DND-41 (cell line): ENCODE data around the gene BIRC5.

Experiments used
- ATAC-seq: fragments of 200-7000 bp; cut with Tn5 transposase; 3 replicates; pipeline ENCODE4 v1.9.1; 2021; ENCODE audit warnings: low read depth; ENCODE audit not compliant: insufficient read depth
- DNase-seq: peaks from one replicate; pipeline ENCODE4 v3.0.0-alpha.2; 2020
- H2AFZ ChIP-seq: 2 replicates; pipeline ENCODE4 v1.6.0; 2012; ENCODE audit warnings: low read depth, low read length
- H3K27ac ChIP-seq: 2 replicates; pipeline ENCODE4 v1.5.1; 2012; ENCODE audit warnings: low read length, inconsistent platforms
- H3K27me3 ChIP-seq: fragments of 200-600 bp; sonication (generic); 2 replicates; pipeline ENCODE4 v1.6.0; 2012; ENCODE audit warnings: low read length, mild to moderate bottlenecking, inconsistent platforms; ENCODE audit not compliant: insufficient read depth, poor library complexity
- H3K36me3 ChIP-seq: 2 replicates; pipeline ENCODE4 v1.5.1; 2012; ENCODE audit warnings: low read length, inconsistent platforms; ENCODE audit not compliant: insufficient read depth
- H3K4me1 ChIP-seq: 2 replicates; pipeline ENCODE4 v1.5.1; 2012; ENCODE audit warnings: mild to moderate bottlenecking, low read length; ENCODE audit not compliant: insufficient read depth
- H3K4me2 ChIP-seq: 2 replicates; pipeline ENCODE4 v1.6.0; 2012; ENCODE audit warnings: mild to moderate bottlenecking, moderate library complexity, low read length, inconsistent platforms; ENCODE audit not compliant: insufficient read depth
- H3K4me3 ChIP-seq, 2 experiments: fragments of 200-600 bp in 1 of 2; shearing (Covaris generic) in 1 of 2; 2 replicates each; pipeline ENCODE4 v1.5.1; 2012 to 2016; ENCODE audit warnings: inconsistent platforms in 2 of 2, low read length in 2 of 2, mild to moderate bottlenecking in 2 of 2, low read depth in 1 of 2, moderate library complexity in 1 of 2
- H3K79me2 ChIP-seq: 2 replicates; pipeline ENCODE4 v1.6.0; 2012; ENCODE audit warnings: low read length, inconsistent platforms; ENCODE audit not compliant: insufficient read depth
- H3K9ac ChIP-seq: 2 replicates; pipeline ENCODE4 v1.6.0; 2012; ENCODE audit warnings: low read depth, mild to moderate bottlenecking, inconsistent platforms, low read length, moderate library complexity
- H3K9me3 ChIP-seq: 2 replicates; pipeline ENCODE4 v1.5.1; 2012; ENCODE audit warnings: low read length, moderate library complexity, mild to moderate bottlenecking, inconsistent platforms; ENCODE audit not compliant: insufficient read depth, severe bottlenecking
- H4K20me1 ChIP-seq: 2 replicates; pipeline ENCODE4 v1.6.0; 2012; ENCODE audit warnings: low read length; ENCODE audit not compliant: insufficient read depth
- CTCF ChIP-seq: IDR thresholded peaks from 2 replicates; pipeline ENCODE4 v1.5.1; 2012; ENCODE audit warnings: borderline replicate concordance, low read length, moderate library complexity, mild to moderate bottlenecking; ENCODE audit not compliant: poor library complexity, severe bottlenecking; ENCODE audit errors: extremely low read depth
- EZH2 ChIP-seq: IDR thresholded peaks from 3 replicates; pipeline ENCODE4 v1.6.1; 2012; ENCODE audit warnings: borderline replicate concordance, low read depth, mild to moderate bottlenecking, moderate library complexity, low read length, inconsistent platforms; ENCODE audit not compliant: severe bottlenecking

Gene BIRC5

GRCh38 chr17:78186692-78187595 lies 27.1 kb upstream of the BIRC5 start, which contains the start of the genes AFMID and TK1:
Gene AFMID, plus strand, starts transcription at chr17:78187362. Its CDS starts 9 bp downstream, at chr17:78187371.
Gene TK1, minus strand, starts transcription at chr17:78187052. Its CDS starts 58 bp downstream, at chr17:78186994.
- TF ChIP-seq CTCF (peak; percentile 55), EZH2 (no peak)
- DNase-seq (peak; percentile 97), ATAC-seq (peak; percentile 92)
- Histone ChIP-seq H3K79me2 (peaks cover 80% of the 10 kb centered on the region), H3K4me1 (peaks cover 82% of the 10 kb centered on the region), H4K20me1 (peaks cover 26% of the 10 kb centered on the region), H3K9ac (peak within 1 kb of the TSS; percentile 75), H3K27ac (peak within 1 kb of the TSS; percentile 82), H2AFZ (peak within 1 kb of the TSS; percentile 82), H3K9me3 (no peaks in the 10 kb centered on the region), H3K4me2 (peak within 1 kb of the TSS; percentile 92), H3K36me3 (peaks cover 58% of the 10 kb centered on the region), H3K27me3 (no peaks in the 10 kb centered on the region), H3K4me3 (peak within 1 kb of the TSS; percentile 37 to 70)

GRCh38 chr17:78196716-78197115 lies 17.3 kb upstream of the BIRC5 start:
- Histone ChIP-seq H3K9ac (no peak overlapping the region), H3K27me3 (no peaks in the 10 kb centered on the region), H3K4me2 (no peak overlapping the region), H4K20me1 (peaks cover 11% of the 10 kb centered on the region; the same call in 1 of the 2 replicates), H3K79me2 (peaks cover 16% of the 10 kb centered on the region), H3K36me3 (peaks cover 58% of the 10 kb centered on the region), H3K27ac (no peak overlapping the region), H3K9me3 (no peaks in the 10 kb centered on the region), H3K4me1 (no peaks in the 10 kb centered on the region), H2AFZ (no peak overlapping the region), H3K4me3 (no peak overlapping the region)
- TF ChIP-seq CTCF: no peak
- TF ChIP-seq EZH2: no peak
- DNase-seq (no peak), ATAC-seq (no peak)

- DNase-seq (no peak), ATAC-seq (no peak; the same call in 2 of the 3 replicates)
- Histone ChIP-seq H3K27ac (no peak overlapping the region), H3K36me3 (peaks cover 56% of the 10 kb centered on the region), H2AFZ (no peak overlapping the region), H3K79me2 (peaks cover 16% of the 10 kb centered on the region), H3K9ac (no peak overlapping the region), H3K4me1 (no peaks in the 10 kb centered on the region), H3K27me3 (no peaks in the 10 kb centered on the region), H3K9me3 (no peaks in the 10 kb centered on the region), H3K4me3 (no peak overlapping the region), H4K20me1 (peaks cover 11% of the 10 kb centered on the region; the same call in 1 of the 2 replicates), H3K4me2 (no peak overlapping the region)
- no peak for TF ChIP-seq EZH2
- no peak for TF ChIP-seq CTCF
Observed at GRCh38 chr17:78197147-78197832, 16.8 kb upstream of the BIRC5 start.
